ENCODE results near the gene JAKMIP1.

GRCh38 chr4:6116696-6117285 is 83.6 kb downstream of the JAKMIP1 start:
- TF ChIP-seq CTCF (IDR thresholded peaks at IDR 0.05) (no peak), POLR2A (IDR thresholded peaks at IDR 0.05) (no peak)

Data from esophagus squamous epithelium (tissue), 4 donors.